LNCaP clone FGC (cell line): ENCODE measurements around the gene KLB.

Experiments used
- DNase-seq: peaks from one replicate; pipeline ENCODE4 v3.0.0-alpha.2; 2011; ENCODE audit warnings: low read depth
- H3K4me3 ChIP-seq: 2 replicates; pipeline ENCODE4 v1.5.1; 2011; ENCODE audit warnings: mild to moderate bottlenecking, low read depth, low read length, control low read depth
- TF ChIP-seq, protein P1 (sequence below): IDR thresholded peaks from 2 replicates; pipeline ENCODE4 v1.5.1; 2012; ENCODE audit warnings: mild to moderate bottlenecking; ENCODE audit not compliant: control insufficient read depth, insufficient read depth; ENCODE audit errors: extremely low read depth

Gene KLB

DNA sequence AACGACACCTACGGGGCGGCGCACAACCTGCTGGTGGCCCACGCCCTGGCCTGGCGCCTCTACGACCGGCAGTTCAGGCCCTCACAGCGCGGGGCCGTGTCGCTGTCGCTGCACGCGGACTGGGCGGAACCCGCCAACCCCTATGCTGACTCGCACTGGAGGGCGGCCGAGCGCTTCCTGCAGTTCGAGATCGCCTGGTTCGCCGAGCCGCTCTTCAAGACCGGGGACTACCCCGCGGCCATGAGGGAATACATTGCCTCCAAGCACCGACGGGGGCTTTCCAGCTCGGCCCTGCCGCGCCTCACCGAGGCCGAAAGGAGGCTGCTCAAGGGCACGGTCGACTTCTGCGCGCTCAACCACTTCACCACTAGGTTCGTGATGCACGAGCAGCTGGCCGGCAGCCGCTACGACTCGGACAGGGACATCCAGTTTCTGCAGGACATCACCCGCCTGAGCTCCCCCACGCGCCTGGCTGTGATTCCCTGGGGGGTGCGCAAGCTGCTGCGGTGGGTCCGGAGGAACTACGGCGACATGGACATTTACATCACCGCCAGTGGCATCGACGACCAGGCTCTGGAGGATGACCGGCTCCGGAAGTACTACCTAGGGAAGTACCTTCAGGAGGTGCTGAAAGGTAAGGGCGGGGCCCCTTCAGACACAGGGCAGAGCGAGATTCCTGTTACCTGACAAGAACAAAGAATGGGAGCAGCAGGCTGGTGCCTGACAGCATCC lies 40.3 kb downstream of the KLB start:
- H3K4me3 ChIP-seq = peak overlapping the region; percentile 54
- TF ChIP-seq, protein P1, sequence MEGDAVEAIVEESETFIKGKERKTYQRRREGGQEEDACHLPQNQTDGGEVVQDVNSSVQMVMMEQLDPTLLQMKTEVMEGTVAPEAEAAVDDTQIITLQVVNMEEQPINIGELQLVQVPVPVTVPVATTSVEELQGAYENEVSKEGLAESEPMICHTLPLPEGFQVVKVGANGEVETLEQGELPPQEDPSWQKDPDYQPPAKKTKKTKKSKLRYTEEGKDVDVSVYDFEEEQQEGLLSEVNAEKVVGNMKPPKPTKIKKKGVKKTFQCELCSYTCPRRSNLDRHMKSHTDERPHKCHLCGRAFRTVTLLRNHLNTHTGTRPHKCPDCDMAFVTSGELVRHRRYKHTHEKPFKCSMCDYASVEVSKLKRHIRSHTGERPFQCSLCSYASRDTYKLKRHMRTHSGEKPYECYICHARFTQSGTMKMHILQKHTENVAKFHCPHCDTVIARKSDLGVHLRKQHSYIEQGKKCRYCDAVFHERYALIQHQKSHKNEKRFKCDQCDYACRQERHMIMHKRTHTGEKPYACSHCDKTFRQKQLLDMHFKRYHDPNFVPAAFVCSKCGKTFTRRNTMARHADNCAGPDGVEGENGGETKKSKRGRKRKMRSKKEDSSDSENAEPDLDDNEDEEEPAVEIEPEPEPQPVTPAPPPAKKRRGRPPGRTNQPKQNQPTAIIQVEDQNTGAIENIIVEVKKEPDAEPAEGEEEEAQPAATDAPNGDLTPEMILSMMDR = peak; percentile 30
- DNase-seq = peak; percentile 52

DNA sequence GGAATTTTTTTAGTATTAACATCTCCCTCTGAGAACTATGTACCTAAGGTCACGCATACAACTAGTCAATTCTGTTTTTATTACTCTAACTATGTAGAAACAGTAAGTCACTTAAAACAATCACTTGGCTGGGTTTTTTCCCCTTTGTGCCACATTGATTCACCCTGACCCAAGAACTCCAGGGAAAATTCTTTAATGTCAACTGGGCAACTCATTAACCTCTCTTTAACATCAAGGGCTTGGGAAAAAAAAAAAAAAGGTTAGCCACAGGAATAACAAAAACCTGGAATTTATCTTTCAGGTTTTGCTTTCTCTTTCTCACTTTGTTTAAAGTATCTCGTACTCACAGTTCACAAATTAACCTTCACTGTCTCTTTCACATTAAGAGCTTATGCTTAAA lies 43.9 kb downstream of the KLB start:
- TF ChIP-seq, protein P1 = no peak

DNA sequence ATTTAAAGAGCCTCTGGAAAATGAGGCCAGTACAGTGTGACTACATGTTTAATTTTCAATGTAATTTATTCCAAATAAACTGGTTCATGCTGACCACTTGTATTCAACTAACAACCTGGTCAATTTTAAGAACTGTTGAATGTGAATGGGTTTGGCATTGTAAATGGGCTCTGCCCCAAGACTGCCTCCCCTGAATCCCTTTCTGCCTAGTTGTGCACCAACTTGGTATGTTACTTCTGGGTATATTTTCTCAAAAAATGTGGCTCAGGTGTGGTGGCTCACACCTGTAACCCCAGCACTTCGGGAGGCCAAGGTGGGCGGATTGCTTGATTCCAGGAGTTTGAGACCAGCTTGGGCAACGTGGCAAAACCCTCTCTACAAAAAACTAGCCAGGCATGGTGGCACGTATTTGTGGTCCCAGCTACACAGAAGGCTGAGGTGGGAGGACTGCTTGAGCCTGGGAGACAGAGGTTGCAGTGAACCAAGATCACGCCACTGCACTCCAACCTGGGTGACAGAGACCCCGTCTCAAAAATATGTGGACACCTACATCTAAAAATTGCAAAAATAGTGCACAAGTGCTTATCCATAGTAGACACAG lies 44.8 kb downstream of the KLB start:
- no peak overlapping the region for H3K4me3 ChIP-seq
- TF ChIP-seq, protein P1 = no peak
- DNase-seq = no peak

More for the DNA sequence above, 43.9 kb downstream of the KLB start:
- no peak for DNase-seq
- H3K4me3 ChIP-seq = no peak overlapping the region

DNA sequence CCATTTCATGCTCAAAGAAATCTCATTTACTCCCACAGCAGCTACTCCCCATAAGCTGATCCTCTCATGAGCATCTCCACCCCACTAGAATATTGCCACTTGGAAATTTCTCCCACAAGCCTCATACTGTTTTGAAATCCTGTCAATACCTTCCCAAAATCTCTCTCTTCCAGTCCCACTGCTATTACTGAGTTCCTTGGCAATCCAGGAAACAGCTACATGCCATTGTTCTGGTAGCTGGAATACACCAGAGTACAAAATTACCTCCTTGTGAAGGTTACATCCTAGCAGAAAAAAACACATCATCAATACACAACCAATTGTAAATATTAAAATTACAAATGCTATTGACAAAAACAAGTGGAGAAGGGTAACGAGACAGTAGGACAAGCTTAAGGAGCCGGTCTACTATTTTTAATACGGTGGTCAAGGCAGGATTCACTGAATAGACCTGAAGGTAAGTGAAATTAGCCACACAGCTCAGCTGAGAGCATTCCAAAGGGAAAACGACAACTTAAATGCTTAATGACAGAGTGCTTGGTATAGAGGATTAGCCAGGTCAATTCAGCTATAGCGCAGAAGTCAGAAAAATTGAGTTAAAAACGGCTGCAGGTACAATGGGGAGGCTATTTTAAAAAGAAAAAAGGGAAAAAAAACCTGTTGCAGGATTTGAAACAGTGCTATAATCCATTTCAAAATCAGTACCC lies 45.6 kb downstream of the KLB start:
- no peak overlapping the region for H3K4me3 ChIP-seq
- TF ChIP-seq, protein P1 = no peak
- no peak for DNase-seq

DNA sequence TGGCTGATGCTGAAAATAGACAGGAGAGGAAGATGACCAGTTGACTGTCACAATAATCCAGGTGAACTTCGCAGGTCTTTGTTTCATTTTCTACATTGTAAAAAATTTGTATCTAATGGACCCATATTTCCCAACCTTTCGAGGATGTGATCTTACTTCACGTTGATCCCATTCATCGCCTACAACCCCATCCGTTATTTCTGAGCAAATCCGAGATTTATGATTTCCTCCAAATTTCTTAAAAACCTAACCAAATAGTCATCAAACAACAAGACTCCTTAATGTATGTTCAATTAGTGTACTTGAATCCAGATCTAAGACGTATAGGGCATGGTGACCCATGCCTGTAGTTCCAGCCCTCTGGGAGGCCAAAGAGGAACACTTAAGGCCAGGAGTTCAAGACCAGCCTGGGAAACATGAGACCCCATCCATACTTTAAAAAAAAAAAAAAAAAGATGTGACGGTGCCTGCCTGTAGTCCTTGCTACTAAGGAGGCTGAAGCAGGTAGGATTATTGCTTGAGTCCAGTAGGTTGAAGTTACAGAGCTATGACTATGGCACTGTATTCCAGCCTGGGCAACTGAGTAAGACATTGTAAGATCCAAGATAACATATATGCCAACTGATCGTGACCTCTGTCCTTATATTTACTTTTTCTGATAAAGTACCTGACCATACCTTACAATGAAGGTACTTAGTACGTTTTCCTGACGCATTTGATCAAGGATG lies 46.3 kb downstream of the KLB start:
- no peak overlapping the region for H3K4me3 ChIP-seq
- TF ChIP-seq, protein P1 = no peak
- no peak for DNase-seq

DNA sequence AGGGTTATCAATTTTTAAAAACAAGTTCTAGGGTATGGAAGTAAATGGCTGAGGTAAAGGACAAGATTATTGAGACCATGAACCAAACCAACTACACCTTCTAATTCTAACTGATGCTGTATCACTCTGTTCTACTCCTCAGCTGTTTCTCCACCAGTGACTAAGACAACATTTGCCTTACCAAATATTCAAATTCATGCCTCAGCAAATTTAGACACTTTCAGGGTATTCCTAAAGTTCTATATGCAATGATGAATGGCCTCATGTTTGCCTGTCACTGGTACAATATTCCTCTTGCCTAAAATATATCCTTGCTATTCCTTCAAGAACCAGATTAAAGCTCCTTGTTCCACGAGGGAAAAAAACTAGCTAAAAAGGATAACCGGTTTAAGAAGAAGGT lies 47.0 kb downstream of the KLB start:
- H3K4me3 ChIP-seq = no peak overlapping the region
- no peak for DNase-seq
- TF ChIP-seq, protein P1 = no peak
